Measurements from ENCODE around the gene TDRD1. TPM values are rescaled to one million over a fixed set of nuclear protein-coding genes. Genes with fewer than 3 reads are reported as not detected.

The TDRD1 gene
- total RNA-seq, 2 donors from 2014 or later, result 0.78 to 0.99 TPM

DNA sequence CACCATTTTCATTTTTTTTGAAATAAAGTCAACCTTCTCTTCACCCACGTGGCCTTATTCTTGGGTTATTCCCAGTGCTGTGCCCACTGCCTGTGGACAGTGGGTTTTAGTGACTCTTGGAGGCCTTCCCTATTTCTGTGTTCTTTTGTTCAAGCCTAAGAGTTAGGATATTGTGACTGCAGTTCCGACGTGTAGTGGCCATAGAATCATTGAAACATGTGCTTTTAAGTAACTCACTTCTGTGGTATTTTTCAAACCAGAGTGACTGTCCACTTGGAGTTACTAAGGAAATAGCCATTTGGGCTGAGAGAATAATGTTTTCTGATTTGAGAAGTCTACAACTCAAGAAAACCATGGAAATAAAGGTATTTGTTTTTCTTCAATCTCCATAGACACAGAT lies 23.7 kb downstream of the TDRD1 start:
- Histone ChIP-seq H3K27ac (no peak overlapping the region), H3K36me3 (replicated peaks in 1 of 2; ENCODE audit: insufficient read depth in 1 of 2, low read depth in 2 of 2) (no peaks in the 10 kb centered on the region), H3K9me3 (no peaks in the 10 kb centered on the region), H3K4me3 (no peak overlapping the region), H3K4me1 (no peaks in the 10 kb centered on the region), H3K27me3 (no peaks in the 10 kb centered on the region)
- no peak for DNase-seq
- intact Hi-C loops (cut with DNase I), result no loop called here
- ATAC-seq, result no peak
- no peak for TF ChIP-seq CTCF (IDR thresholded peaks at IDR 0.05)
- TF ChIP-seq POLR2A (IDR thresholded peaks at IDR 0.05), result no peak
- 77 to 82% methylated on average over 3 of the region's 3 CpGs for WGBS, 2 donors

- Histone ChIP-seq H3K9me3 (no peaks in the 10 kb centered on the region), H3K27me3 (no peaks in the 10 kb centered on the region), H3K36me3 (replicated peaks in 1 of 2; ENCODE audit: insufficient read depth in 1 of 2, low read depth in 2 of 2) (no peaks in the 10 kb centered on the region), H3K4me3 (no peak overlapping the region), H3K4me1 (no peaks in the 10 kb centered on the region), H3K27ac (no peak overlapping the region)
- intact Hi-C loops (cut with DNase I), result no loop called here
- DNase-seq (no peak), ATAC-seq (no peak)
- TF ChIP-seq CTCF (IDR thresholded peaks at IDR 0.05), result no peak
- TF ChIP-seq POLR2A (IDR thresholded peaks at IDR 0.05), result no peak
- WGBS, 2 donors, result 55 to 69% methylated on average over 2 of the region's 2 CpGs
Measured at GRCh38 chr10:114206902-114207301, 27.7 kb downstream of the TDRD1 start.

DNA sequence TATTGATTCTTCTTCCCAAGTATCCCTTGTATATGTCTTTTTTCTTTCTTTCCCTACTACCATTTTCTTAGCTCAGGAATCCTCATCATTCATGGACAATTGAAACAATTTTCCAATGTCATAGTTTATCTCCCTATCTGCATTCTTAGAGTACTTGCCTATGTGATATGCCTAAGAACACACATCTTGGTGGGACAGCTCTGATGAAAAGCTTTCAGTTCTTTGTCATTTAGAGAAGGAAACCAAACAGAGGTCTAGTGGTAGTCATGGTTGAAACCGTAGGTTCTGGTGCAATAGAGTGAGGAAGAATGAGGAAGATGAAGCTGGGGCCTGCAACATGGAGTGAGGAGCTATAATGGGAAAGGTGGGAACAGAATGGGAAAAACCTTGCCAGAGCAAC lies 28.2 kb downstream of the TDRD1 start:
- H3K4me3 ChIP-seq, result no peak overlapping the region
- intact Hi-C loops (cut with DNase I), result no loop called here
- TF ChIP-seq POLR2A (IDR thresholded peaks at IDR 0.05) (no peak), CTCF (IDR thresholded peaks at IDR 0.05) (no peak)
- DNase-seq (no peak), ATAC-seq (no peak)
- H3K4me1 ChIP-seq, result no peaks in the 10 kb centered on the region
- H3K9me3 ChIP-seq, result no peaks in the 10 kb centered on the region
- no peaks in the 10 kb centered on the region for H3K36me3 ChIP-seq (replicated peaks in 1 of 2; ENCODE audit: insufficient read depth in 1 of 2, low read depth in 2 of 2)
- H3K27ac ChIP-seq, result no peak overlapping the region
- WGBS, 2 donors, result 61 to 86% methylated on average over 1 of the region's 1 CpG
- no peaks in the 10 kb centered on the region for H3K27me3 ChIP-seq

- no peak overlapping the region for H3K27ac ChIP-seq
Measured at GRCh38 chr10:114208351-114208750, 29.2 kb downstream of the TDRD1 start.

More at GRCh38 chr10:114208351-114208750, 29.2 kb downstream of the TDRD1 start:
- no peaks in the 10 kb centered on the region for H3K27me3 ChIP-seq
- intact Hi-C loops (cut with DNase I), result no loop called here
- H3K4me1 ChIP-seq, result no peaks in the 10 kb centered on the region
- H3K9me3 ChIP-seq, result no peaks in the 10 kb centered on the region
- no peak for ATAC-seq
- 95 to 96% methylated on average over 2 of the region's 2 CpGs for WGBS, 2 donors
- H3K36me3 ChIP-seq (replicated peaks in 1 of 2; ENCODE audit: insufficient read depth in 1 of 2, low read depth in 2 of 2), result no peaks in the 10 kb centered on the region
- no peak for DNase-seq
- H3K4me3 ChIP-seq, result no peak overlapping the region
- TF ChIP-seq POLR2A (IDR thresholded peaks at IDR 0.05), result no peak
- TF ChIP-seq CTCF (IDR thresholded peaks at IDR 0.05), result no peak

Data from body of pancreas (tissue), 4 donors.